Liver (tissue), 9 donors: ENCODE measurements around the gene LAMB3. TPM values are rescaled to one million over a fixed set of nuclear protein-coding genes. Genes with fewer than 3 reads are reported as not detected.

Source experiments
- DNase-seq: peaks from one replicate; pipeline ENCODE4 v3.0.0-alpha.2; 2017; ENCODE audit warnings: low spot score
- H3K27ac ChIP-seq, 2 donors: one replicate each; pipeline ENCODE4 v1.7.0; 2013; ENCODE audit warnings: inconsistent platforms in 2 of 2, low read length in 2 of 2, control low read depth in 1 of 2, low read depth in 1 of 2, mild to moderate bottlenecking in 1 of 2
- H3K27me3 ChIP-seq, 4 donors: one replicate each; pipeline versions ENCODE4 v1.6.1 to v1.7.0; 2013; ENCODE audit warnings: low read length in 3 of 4, inconsistent platforms in 1 of 4, mild to moderate bottlenecking in 1 of 4, moderate library complexity in 1 of 4; ENCODE audit not compliant: control insufficient read depth in 4 of 4, insufficient read depth in 4 of 4
- H3K36me3 ChIP-seq, 4 donors: one replicate each; pipeline versions ENCODE4 v1.6.1 to v1.7.0; 2013; ENCODE audit warnings: low read length in 3 of 4, mild to moderate bottlenecking in 3 of 4, low read depth in 1 of 4, moderate library complexity in 1 of 4; ENCODE audit not compliant: control insufficient read depth in 4 of 4, insufficient read depth in 3 of 4
- H3K4me1 ChIP-seq, 4 donors: one replicate each; pipeline versions ENCODE4 v1.6.1 to v1.7.0; 2013; ENCODE audit warnings: low read length in 3 of 4, mild to moderate bottlenecking in 3 of 4, moderate library complexity in 1 of 4; ENCODE audit not compliant: control insufficient read depth in 4 of 4, insufficient read depth in 4 of 4
- H3K4me3 ChIP-seq, 3 donors: one replicate each; pipeline versions ENCODE4 v1.6.1 to v1.7.0; 2013; ENCODE audit warnings: low read length in 3 of 3, control low read depth in 1 of 3, low read depth in 1 of 3, mild to moderate bottlenecking in 1 of 3
- H3K9ac ChIP-seq, 2 donors: one replicate each; pipeline ENCODE4 v1.7.0; 2013; ENCODE audit warnings: low read length in 2 of 2, mild to moderate bottlenecking in 2 of 2, moderate library complexity in 2 of 2, control low read depth in 1 of 2, low read depth in 1 of 2
- H3K9me3 ChIP-seq, 4 donors: one replicate each; pipeline versions ENCODE4 v1.6.1 to v1.7.0; 2013; ENCODE audit warnings: low read length in 3 of 4; ENCODE audit not compliant: control insufficient read depth in 4 of 4
- FOXA1 ChIP-seq: IDR thresholded peaks from 2 replicates; pipeline ENCODE4 v1.6.1; 2016; ENCODE audit warnings: antibody characterized with exemption
- FOXA2 ChIP-seq: IDR thresholded peaks from 2 replicates; pipeline ENCODE4 v1.6.1; 2016; ENCODE audit warnings: antibody characterized with exemption
- GABPA ChIP-seq, 2 donors: IDR thresholded peaks in 1 of 2; conservative IDR thresholded peaks in 1 of 2; 2 replicates each; pipeline ENCODE4 v1.6.1; 2016; ENCODE audit warnings: antibody characterized with exemption in 2 of 2, mild to moderate bottlenecking in 1 of 2, moderate library complexity in 1 of 2
- HNF4A ChIP-seq, 2 donors: conservative IDR thresholded peaks; 2 replicates each; pipeline ENCODE4 v1.6.1; 2016; ENCODE audit warnings: antibody characterized with exemption in 2 of 2, mild to moderate bottlenecking in 2 of 2
- JUND ChIP-seq, 2 donors: IDR thresholded peaks; 2 replicates each; pipeline ENCODE4 v1.6.1; 2016; ENCODE audit warnings: antibody characterized with exemption in 2 of 2
- NR2F2 ChIP-seq: IDR thresholded peaks from 2 replicates; pipeline ENCODE4 v1.6.1; 2016; ENCODE audit warnings: antibody characterized with exemption
- RAD21 ChIP-seq, 2 donors: IDR thresholded peaks; 2 replicates each; pipeline ENCODE4 v1.6.1; 2016; ENCODE audit warnings: antibody characterized with exemption in 2 of 2, mild to moderate bottlenecking in 2 of 2
- RXRA ChIP-seq, 2 donors: IDR thresholded peaks; 2 replicates each; pipeline ENCODE4 v1.6.1; 2017 to 2018; ENCODE audit warnings: antibody characterized with exemption in 2 of 2, mild to moderate bottlenecking in 1 of 2
- SP1 ChIP-seq: IDR thresholded peaks from 2 replicates; pipeline ENCODE4 v1.6.1; 2018; ENCODE audit warnings: antibody characterized with exemption, mild to moderate bottlenecking
- TAF1 ChIP-seq: conservative IDR thresholded peaks from 2 replicates; pipeline ENCODE4 v1.6.1; 2016; ENCODE audit warnings: antibody characterized with exemption, mild to moderate bottlenecking
- YY1 ChIP-seq: IDR thresholded peaks from 2 replicates; pipeline ENCODE4 v1.6.1; 2016; ENCODE audit warnings: antibody characterized with exemption, mild to moderate bottlenecking
- WGBS: extraction: QIAGEN DNeasy Blood & Tissue Kit; methylation state at CpG from one replicate; pipeline ENCODE4 v1.1.7; 2013; 5-methylcytosine and 5-hydroxymethylcytosine counted together
- polyA plus RNA-seq, 2 donors: library from polyadenylated mRNA; stranded (reverse) in 1 of 2; unstranded in 1 of 2; fragments of 200-250 nt in 1 of 2; fragments of >200 nt in 1 of 2; fragmentation: Nextera tagmentation in 1 of 2; extraction: Ambion mirVana in 1 of 2; gene quantifications; one replicate each; pipeline versions ENCODE4 v1.2.1 to v1.2.3, GENCODE V29; 2013 to 2015
- total RNA-seq, 2 donors: library from RNA; depleted of rRNA; stranded (reverse); fragments of >200 nt; gene quantifications; one replicate each; pipeline ENCODE4 v1.2.3, GENCODE V29; 2014
- TF ChIP-seq, protein P1 (sequence below): IDR thresholded peaks from 2 replicates; pipeline ENCODE4 v1.6.1; 2016; ENCODE audit warnings: antibody characterized with exemption, mild to moderate bottlenecking
- TF ChIP-seq, protein P2 (sequence below): IDR thresholded peaks from 2 replicates; pipeline ENCODE4 v1.6.1; 2016; ENCODE audit warnings: antibody characterized with exemption
- donor health status: healthy.
- donor health status: healthy.
- donor health status: healthy.
- donor health status: healthy.
- donor health status: healthy.

Gene LAMB3
- total and polyA plus RNA-seq, 4 donors: 1.3 to 9.1 (median 5.6) TPM

DNA sequence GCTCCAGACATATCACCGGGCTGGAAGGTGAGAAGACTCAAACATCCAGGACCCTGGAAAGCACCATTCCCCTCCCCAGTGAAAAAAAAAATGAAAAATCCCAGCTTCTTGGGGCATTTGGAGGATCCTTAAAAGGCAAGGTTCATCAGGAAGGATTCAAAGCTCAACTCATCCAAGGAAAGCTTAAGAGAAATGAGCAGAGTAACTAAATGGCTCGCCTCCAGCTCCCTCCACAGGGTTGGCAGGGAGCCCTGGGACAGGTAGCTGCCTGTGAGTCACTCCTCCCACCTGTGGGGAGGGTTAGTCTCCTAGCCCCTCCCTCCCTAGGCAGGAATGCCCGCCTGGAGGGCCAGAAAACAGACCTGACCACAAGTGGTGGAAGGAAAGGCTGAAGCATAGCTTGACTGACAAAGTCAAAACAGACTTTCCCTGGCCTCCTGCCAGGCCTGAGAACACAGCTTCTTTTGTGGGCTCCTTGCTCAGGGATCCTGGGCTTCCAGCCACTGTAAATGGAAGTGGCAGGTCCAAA, 712 bp upstream of the LAMB3 start:
- DNase-seq: peak; percentile 57
- Histone ChIP-seq H3K27me3 (no peaks in the 10 kb centered on the region), H3K9ac (peak overlapping the region in 1 of 2 donors; percentile 32), H3K4me3 (no peak overlapping the region), H3K4me1 (peaks cover 25 to 53% (median 47%) of the 10 kb centered on the region in 4 donors), H3K9me3 (no peaks in the 10 kb centered on the region), H3K36me3 (no peaks in the 10 kb centered on the region), H3K27ac (peak overlapping the region; percentile 38 to 74)
- WGBS: 41% methylated on average over 3 of the region's 3 CpGs
- TF ChIP-seq, protein P1, sequence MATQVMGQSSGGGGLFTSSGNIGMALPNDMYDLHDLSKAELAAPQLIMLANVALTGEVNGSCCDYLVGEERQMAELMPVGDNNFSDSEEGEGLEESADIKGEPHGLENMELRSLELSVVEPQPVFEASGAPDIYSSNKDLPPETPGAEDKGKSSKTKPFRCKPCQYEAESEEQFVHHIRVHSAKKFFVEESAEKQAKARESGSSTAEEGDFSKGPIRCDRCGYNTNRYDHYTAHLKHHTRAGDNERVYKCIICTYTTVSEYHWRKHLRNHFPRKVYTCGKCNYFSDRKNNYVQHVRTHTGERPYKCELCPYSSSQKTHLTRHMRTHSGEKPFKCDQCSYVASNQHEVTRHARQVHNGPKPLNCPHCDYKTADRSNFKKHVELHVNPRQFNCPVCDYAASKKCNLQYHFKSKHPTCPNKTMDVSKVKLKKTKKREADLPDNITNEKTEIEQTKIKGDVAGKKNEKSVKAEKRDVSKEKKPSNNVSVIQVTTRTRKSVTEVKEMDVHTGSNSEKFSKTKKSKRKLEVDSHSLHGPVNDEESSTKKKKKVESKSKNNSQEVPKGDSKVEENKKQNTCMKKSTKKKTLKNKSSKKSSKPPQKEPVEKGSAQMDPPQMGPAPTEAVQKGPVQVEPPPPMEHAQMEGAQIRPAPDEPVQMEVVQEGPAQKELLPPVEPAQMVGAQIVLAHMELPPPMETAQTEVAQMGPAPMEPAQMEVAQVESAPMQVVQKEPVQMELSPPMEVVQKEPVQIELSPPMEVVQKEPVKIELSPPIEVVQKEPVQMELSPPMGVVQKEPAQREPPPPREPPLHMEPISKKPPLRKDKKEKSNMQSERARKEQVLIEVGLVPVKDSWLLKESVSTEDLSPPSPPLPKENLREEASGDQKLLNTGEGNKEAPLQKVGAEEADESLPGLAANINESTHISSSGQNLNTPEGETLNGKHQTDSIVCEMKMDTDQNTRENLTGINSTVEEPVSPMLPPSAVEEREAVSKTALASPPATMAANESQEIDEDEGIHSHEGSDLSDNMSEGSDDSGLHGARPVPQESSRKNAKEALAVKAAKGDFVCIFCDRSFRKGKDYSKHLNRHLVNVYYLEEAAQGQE: peak; percentile 84
- TF ChIP-seq HNF4A (conservative IDR thresholded peaks at IDR 0.05) (peak; percentile 44 to 51), JUND (IDR thresholded peaks at IDR 0.05) (peak; percentile 91 to 96), NR2F2 (no peak), RXRA (IDR thresholded peaks at IDR 0.05) (peak; percentile 35 to 41), SP1 (peak; percentile 54), YY1 (peak; percentile 75), RAD21 (IDR thresholded peaks at IDR 0.05) (peak in 1 of 2 donors; percentile 48)
- TF ChIP-seq, protein P2, sequence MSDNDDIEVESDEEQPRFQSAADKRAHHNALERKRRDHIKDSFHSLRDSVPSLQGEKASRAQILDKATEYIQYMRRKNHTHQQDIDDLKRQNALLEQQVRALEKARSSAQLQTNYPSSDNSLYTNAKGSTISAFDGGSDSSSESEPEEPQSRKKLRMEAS: no peak

DNA sequence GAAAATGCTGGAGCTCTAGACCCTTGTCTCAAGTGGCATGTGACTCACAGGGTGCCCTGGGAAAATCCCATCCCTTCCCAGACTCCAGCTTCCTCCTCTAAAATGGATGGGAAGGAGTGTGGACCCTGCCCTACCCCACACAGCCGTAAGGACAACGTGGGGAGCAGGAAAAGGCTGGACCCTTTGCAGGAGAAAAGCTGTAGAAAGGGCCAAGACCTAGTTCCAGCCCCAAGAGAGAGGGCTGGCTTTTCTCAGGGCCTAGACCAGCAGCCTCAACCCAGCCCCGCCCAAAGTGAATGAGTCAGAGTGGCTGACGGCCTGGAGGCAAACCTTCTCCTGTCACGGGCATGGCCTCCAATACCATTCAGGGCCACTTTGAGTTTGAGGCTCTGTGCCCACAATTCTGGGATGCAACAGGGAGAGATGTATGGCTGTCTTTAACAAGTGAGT, 1.1 kb downstream of the LAMB3 start:
- Histone ChIP-seq H3K36me3 (no peaks in the 10 kb centered on the region), H3K27me3 (no peaks in the 10 kb centered on the region), H3K27ac (peak overlapping the region in 1 of 2 donors; percentile 38), H3K9ac (no peak overlapping the region), H3K4me3 (no peak overlapping the region), H3K9me3 (no peaks in the 10 kb centered on the region), H3K4me1 (peaks cover 14 to 38% (median 30%) of the 10 kb centered on the region in 4 donors)
- no peak for DNase-seq
- TF ChIP-seq FOXA2 (no peak), RAD21 (IDR thresholded peaks at IDR 0.05) (no peak), YY1 (no peak), HNF4A (conservative IDR thresholded peaks at IDR 0.05) (no peak), NR2F2 (no peak), GABPA (IDR thresholded peaks at IDR 0.05 in 1 of 2, conservative IDR thresholded peaks at IDR 0.05 in 1 of 2) (no peak), SP1 (no peak), FOXA1 (no peak), TAF1 (no peak)
- TF ChIP-seq, protein P1: no peak
- WGBS: 71% methylated on average over 5 of the region's 5 CpGs
